Endothelial cell of umbilical vein (primary cell): ENCODE measurements around the gene RO60. TPM values are rescaled to one million over a fixed set of nuclear protein-coding genes. Genes with fewer than 3 reads are reported as not detected.

Source experiments
- BruUV-seq: library from RNA; stranded (reverse); fragments of 400-500 nt; replicated peaks from 2 replicates; lab custom pipeline; 2021; lab: Mats Ljungman, UMichigan
- CTCF ChIA-PET: fragments of 300-600, 350-600 bp; sonication (Branson Sonifier 250); formaldehyde crosslinking; loops from one replicate; lab custom pipeline; 2021; ENCODE audit warnings: antibody characterized with exemption, inconsistent platforms; lab: Charles Lee
- POLR2A ChIA-PET: fragments of 300-600, 350-600 bp; sonication (Branson Sonifier 250); formaldehyde crosslinking; loops from one replicate; lab custom pipeline; 2021; ENCODE audit warnings: antibody characterized with exemption, inconsistent platforms; lab: Charles Lee
- DNase-seq: peaks from one replicate; pipeline ENCODE4 v3.0.0-alpha.2; 2011; ENCODE audit warnings: low read depth, low spot score
- FAIRE-seq: peaks from 2 replicates; lab custom pipeline; 2011; peaks lifted over from hg19 to GRCh38; lab: Jason Lieb, UNC
- H2AFZ ChIP-seq: 2 replicates; pipeline ENCODE4 v1.6.0; 2012; ENCODE audit warnings: low read depth, low read length, control low read depth, inconsistent platforms
- H3K27ac ChIP-seq: 2 replicates; pipeline ENCODE4 v1.5.1; 2011; ENCODE audit warnings: low read depth, mild to moderate bottlenecking, control low read depth, low read length, moderate library complexity; ENCODE audit not compliant: insufficient read depth
- H3K27me3 ChIP-seq, 2 experiments: 2 replicates each; pipeline versions ENCODE4 v1.6.0 to v1.6.1; 2011; ENCODE audit warnings: low read length in 2 of 2, mixed read lengths in 1 of 2; ENCODE audit not compliant: control insufficient read depth in 2 of 2, insufficient read depth in 2 of 2
- H3K36me3 ChIP-seq, 2 experiments: 2 replicates in 1 of 2; 3 replicates in 1 of 2; pipeline ENCODE4 v1.5.1; 2011; ENCODE audit warnings: low read length in 2 of 2, mild to moderate bottlenecking in 1 of 2, moderate library complexity in 1 of 2; ENCODE audit not compliant: control insufficient read depth in 2 of 2, insufficient read depth in 2 of 2; ENCODE audit errors: extremely low read depth in 1 of 2
- H3K4me1 ChIP-seq: 3 replicates; pipeline ENCODE4 v1.5.1; 2011; ENCODE audit warnings: mild to moderate bottlenecking, low read length; ENCODE audit not compliant: control insufficient read depth, insufficient read depth; ENCODE audit errors: extremely low read depth
- H3K4me2 ChIP-seq: 2 replicates; pipeline ENCODE4 v1.6.1; 2011; ENCODE audit warnings: low read length, control low read depth, mixed read lengths; ENCODE audit not compliant: insufficient read depth
- H3K4me3 ChIP-seq, 3 experiments: fragments of 200-600 bp in 1 of 3; sonication (generic), shearing (Covaris generic) in 1 of 3; replicated peaks in 1 of 3; 2 replicates each; pipeline ENCODE4 v1.5.1; 2011 to 2016; ENCODE audit warnings: control low read depth in 3 of 3, low read length in 3 of 3, mild to moderate bottlenecking in 2 of 3, inconsistent platforms in 1 of 3, low read depth in 1 of 3, moderate library complexity in 1 of 3; ENCODE audit not compliant: insufficient read depth in 1 of 3
- H3K79me2 ChIP-seq: 2 replicates; pipeline ENCODE4 v1.6.0; 2012; ENCODE audit warnings: low read length, inconsistent platforms; ENCODE audit not compliant: control insufficient read depth, insufficient read depth
- H3K9ac ChIP-seq: replicated peaks from 2 replicates; pipeline ENCODE3; 2011; ENCODE audit warnings: low read length, control low read depth; ENCODE audit not compliant: insufficient read depth; ENCODE audit errors: extremely low read depth
- H3K9me1 ChIP-seq: replicated peaks from 3 replicates; pipeline ENCODE4 v1.6.0; 2011; ENCODE audit warnings: mild to moderate bottlenecking, low read length; ENCODE audit not compliant: control insufficient read depth, insufficient read depth; ENCODE audit errors: extremely low read depth
- H3K9me3 ChIP-seq: replicated peaks from 2 replicates; pipeline ENCODE4 v1.5.1; 2012; ENCODE audit warnings: low read length, inconsistent platforms; ENCODE audit not compliant: control insufficient read depth, insufficient read depth
- H4K20me1 ChIP-seq: replicated peaks from 2 replicates; pipeline ENCODE3; 2011; ENCODE audit warnings: mild to moderate bottlenecking, low read length; ENCODE audit not compliant: control insufficient read depth, insufficient read depth; ENCODE audit errors: extremely low read depth
- CTCF ChIP-seq, 2 donors: IDR thresholded peaks; 1 replicate in 1 of 2; 2 replicates in 1 of 2; pipeline ENCODE4 v1.5.1; 2011; ENCODE audit warnings: low read length in 2 of 2, mild to moderate bottlenecking in 2 of 2, moderate library complexity in 2 of 2, control low read depth in 1 of 2, inconsistent platforms in 1 of 2, low read depth in 1 of 2; ENCODE audit not compliant: insufficient read depth in 1 of 2; ENCODE audit errors: extremely low read depth in 1 of 2
- EZH2 ChIP-seq: IDR thresholded peaks from 2 replicates; pipeline ENCODE4 v1.6.1; 2012; ENCODE audit warnings: borderline replicate concordance, low read depth, mild to moderate bottlenecking, moderate library complexity, low read length, inconsistent platforms; ENCODE audit not compliant: severe bottlenecking
- FOS ChIP-seq: IDR thresholded peaks from 2 replicates; pipeline ENCODE4 v1.6.1; 2011; ENCODE audit warnings: mild to moderate bottlenecking, low read length, moderate library complexity, borderline replicate concordance; ENCODE audit not compliant: insufficient read depth
- GATA2 ChIP-seq: IDR thresholded peaks from 2 replicates; pipeline ENCODE4 v1.7.0; 2011; ENCODE audit warnings: low read depth, mild to moderate bottlenecking, moderate library complexity, mixed read lengths, low read length; ENCODE audit not compliant: insufficient read length, insufficient read depth
- JUN ChIP-seq: IDR thresholded peaks from 2 replicates; pipeline ENCODE4 v1.6.1; 2011; ENCODE audit warnings: borderline replicate concordance, low read depth; ENCODE audit not compliant: insufficient read length, insufficient read depth
- MAX ChIP-seq: IDR thresholded peaks from 2 replicates; pipeline ENCODE4 v1.6.1; 2011; ENCODE audit not compliant: insufficient read depth, insufficient read length
- MYC ChIP-seq: IDR thresholded peaks from one replicate; pipeline ENCODE4 v1.6.1; 2011; ENCODE audit warnings: mild to moderate bottlenecking, low read depth, low read length
- POLR2A ChIP-seq: IDR thresholded peaks from 2 replicates; pipeline ENCODE4 v1.6.1; 2012; ENCODE audit warnings: low read depth, mild to moderate bottlenecking, control low read depth, low read length
- POLR2AphosphoS5 ChIP-seq: IDR thresholded peaks from 2 replicates; pipeline ENCODE4 v1.6.1; 2012; ENCODE audit warnings: low read depth, mild to moderate bottlenecking, control low read depth, low read length, moderate library complexity; ENCODE audit not compliant: insufficient read depth
- dilution Hi-C: fragments of 300-500 bp; cut with MboI; formaldehyde crosslinking; loops from one replicate; pipeline ENCODE4 v1.15.0; 2019; ENCODE audit warnings: low sequenced_read_pairs; ENCODE audit not compliant: extremely low pct_ligation_motif_present
- intact Hi-C: fragments of 100-400 bp; cut with micrococcal nuclease; formaldehyde crosslinking; loops from one replicate; pipeline ENCODE4 v1.10.0; 2022
- polyA plus RNA-seq, 4 experiments: library from polyadenylated mRNA; depleted of rRNA in 3 of 4; stranded (reverse) in 3 of 4; unstranded in 1 of 4; fragments of >200 nt; gene quantifications; 2 replicates each; pipeline versions ENCODE4 v1.2.1 to v1.2.3, GENCODE V29; 2011 to 2012; ENCODE audit warnings: missing spikeins in 1 of 4
- total RNA-seq: library from RNA; stranded (reverse); gene quantifications from 2 replicates; pipeline ENCODE4 v1.2.3, GENCODE V29; 2021

Gene RO60
- total and polyA plus RNA-seq, 2 donors (not counting 3 experiments of a cell fraction or from before 2014, with no cell fraction given), result 11.1 to 60.3 TPM

GRCh38 chr1:193036337-193037047 lies 22.9 kb upstream of the RO60 start:
- no peak for TF ChIP-seq POLR2AphosphoS5
- no peak for TF ChIP-seq FOS
- no peak for TF ChIP-seq CTCF (IDR thresholded peaks at IDR 0.05; ENCODE audit: extremely low read depth in 1 of 2, insufficient read depth in 1 of 2, low read depth in 1 of 2, low read length in 2 of 2)
- no peak for TF ChIP-seq JUN
- no peak for TF ChIP-seq MYC
- TF ChIP-seq POLR2A, result no peak
- TF ChIP-seq EZH2, result no peak
- no peak for TF ChIP-seq GATA2
- TF ChIP-seq MAX, result no peak
- intact Hi-C loops, result no loop called here
- no peak for FAIRE-seq

More at GRCh38 chr1:193036337-193037047, 22.9 kb upstream of the RO60 start:
- DNase-seq, result no peak
- Histone ChIP-seq H3K4me3 (no peak overlapping the region), H3K36me3 (no peaks in the 10 kb centered on the region), H3K27ac (no peak overlapping the region), H3K4me1 (no peaks in the 10 kb centered on the region), H3K9me1 (no peaks in the 10 kb centered on the region), H3K9me3 (no peaks in the 10 kb centered on the region), H2AFZ (no peak overlapping the region), H4K20me1 (no peaks in the 10 kb centered on the region), H3K27me3 (no peaks in the 10 kb centered on the region), H3K79me2 (peaks cover 71% of the 10 kb centered on the region), H3K4me2 (no peak overlapping the region), H3K9ac (no peak overlapping the region)
- BruUV-seq, result no TSS peak
- ChIA-PET POLR2A (no interaction called here), CTCF (no interaction called here)
- dilution Hi-C loops, result no loop called here
